ENCODE measurements around the gene R3HCC1L.
A peak's percentile ranks its signal among the peaks of the same experiment; 100 is the strongest.

Gene R3HCC1L

GRCh38 chr10:98134431-98135221 is at the start of gene R3HCC1L:
R3HCC1L (plus strand) TSS chr10:98134657; CDS start chr10:98208115, 73,458 bp downstream.
- H3K4me3 ChIP-seq (replicated peaks; ENCODE audit: low read depth, low read length) = peak within 1 kb of the TSS; percentile 97
- no peak for TF ChIP-seq CTCF (IDR thresholded peaks at IDR 0.05; ENCODE audit: low read length, missing control alignments)
- peak; percentile 86 for DNase-seq (ENCODE audit: low read depth)

- TF ChIP-seq CTCF (IDR thresholded peaks at IDR 0.05; ENCODE audit: low read length, missing control alignments) = no peak
- H3K4me3 ChIP-seq (replicated peaks; ENCODE audit: low read depth, low read length) = no peak overlapping the region
- DNase-seq (ENCODE audit: low read depth) = no peak
Measured at GRCh38 chr10:98085238-98085637, 49.2 kb upstream of the R3HCC1L start.

GRCh38 chr10:98086837-98087708 is 47.4 kb upstream of the R3HCC1L start:
- H3K4me3 ChIP-seq (replicated peaks; ENCODE audit: low read depth, low read length) = no peak overlapping the region
- peak; percentile 4 for DNase-seq (ENCODE audit: low read depth)
- TF ChIP-seq CTCF (IDR thresholded peaks at IDR 0.05; ENCODE audit: low read length, missing control alignments) = no peak

GRCh38 chr10:98088186-98088971 is 46.1 kb upstream of the R3HCC1L start:
- no peak for TF ChIP-seq CTCF (IDR thresholded peaks at IDR 0.05; ENCODE audit: low read length, missing control alignments)
- no peak overlapping the region for H3K4me3 ChIP-seq (replicated peaks; ENCODE audit: low read depth, low read length)
- DNase-seq (ENCODE audit: low read depth) = peak; percentile 43

DNA sequence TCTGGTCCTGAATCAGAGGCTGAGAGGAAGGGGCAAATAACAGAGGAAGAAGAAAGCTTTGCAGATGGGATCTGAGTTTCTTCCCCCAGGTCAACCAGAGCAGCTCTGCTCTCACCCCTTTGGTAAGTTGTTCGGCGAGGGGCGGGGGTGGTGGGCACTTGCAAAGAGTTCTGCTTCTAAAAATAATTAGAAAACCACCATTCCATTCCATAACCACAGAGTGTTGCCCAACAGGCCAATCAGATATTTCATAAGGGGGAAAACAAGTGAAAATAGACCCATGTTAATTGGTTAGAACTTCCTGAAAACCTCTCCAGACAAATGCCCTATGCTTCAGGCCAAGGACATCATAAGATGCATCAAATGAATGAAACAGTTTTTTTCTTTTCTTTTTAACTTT is 43.6 kb upstream of the R3HCC1L start:
- no peak for DNase-seq (ENCODE audit: low read depth)
- TF ChIP-seq CTCF (IDR thresholded peaks at IDR 0.05; ENCODE audit: low read length, missing control alignments) = no peak
- H3K4me3 ChIP-seq (replicated peaks; ENCODE audit: low read depth, low read length) = no peak overlapping the region

DNA sequence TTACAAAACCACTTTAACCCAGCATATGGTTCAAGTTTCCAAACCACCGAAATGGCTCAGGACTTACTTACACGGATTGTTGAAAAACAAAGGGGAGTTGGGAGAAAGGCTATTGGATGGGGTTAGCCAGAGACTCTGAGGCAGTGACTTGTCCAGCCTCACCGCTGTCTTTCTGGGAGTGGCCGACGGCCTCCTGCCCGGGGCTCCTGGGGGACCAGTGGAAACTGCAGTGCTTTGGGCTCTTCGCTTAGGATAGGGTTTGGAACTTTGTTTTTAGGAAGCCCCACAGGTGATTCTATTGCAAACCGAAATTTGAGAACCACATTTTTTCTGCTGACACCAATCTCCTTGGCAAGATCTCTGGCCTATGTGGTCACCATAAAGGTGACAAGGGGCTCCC is 38.1 kb upstream of the R3HCC1L start:
- no peak for DNase-seq (ENCODE audit: low read depth)
- H3K4me3 ChIP-seq (replicated peaks; ENCODE audit: low read depth, low read length) = no peak overlapping the region
- no peak for TF ChIP-seq CTCF (IDR thresholded peaks at IDR 0.05; ENCODE audit: low read length, missing control alignments)

Measured in fibroblast of pulmonary artery (primary cell).